ENCODE data around the gene RABEPK.
"Not testable (repeated sequence)": the region's sequence is repeated elsewhere in the genome, so short reads cannot be mapped to it uniquely, and the experiment has no call there.

Gene RABEPK

DNA sequence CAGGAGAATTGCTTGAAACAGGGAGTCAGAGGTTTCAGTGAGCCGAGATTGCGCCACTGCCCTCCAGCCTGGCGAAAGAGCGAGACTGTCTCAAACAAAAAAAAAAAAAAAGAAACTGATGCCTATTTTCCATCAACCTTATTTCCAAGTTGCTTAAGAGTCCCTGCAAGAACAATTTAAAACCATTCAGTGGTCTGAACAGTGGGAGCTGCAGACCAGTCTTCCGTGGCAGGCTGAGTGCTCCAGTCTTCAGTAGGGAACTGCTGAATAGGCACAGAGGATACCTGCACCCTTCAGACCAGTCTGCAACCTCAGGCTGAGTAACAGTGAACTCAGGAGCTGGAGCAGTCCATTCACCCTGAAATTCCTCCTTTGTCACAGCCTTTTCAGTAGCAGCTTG, 5.9 kb upstream of the RABEPK start:
- not testable (repeated sequence) for DNase-seq (ENCODE audit: low read depth, low spot score)

DNA sequence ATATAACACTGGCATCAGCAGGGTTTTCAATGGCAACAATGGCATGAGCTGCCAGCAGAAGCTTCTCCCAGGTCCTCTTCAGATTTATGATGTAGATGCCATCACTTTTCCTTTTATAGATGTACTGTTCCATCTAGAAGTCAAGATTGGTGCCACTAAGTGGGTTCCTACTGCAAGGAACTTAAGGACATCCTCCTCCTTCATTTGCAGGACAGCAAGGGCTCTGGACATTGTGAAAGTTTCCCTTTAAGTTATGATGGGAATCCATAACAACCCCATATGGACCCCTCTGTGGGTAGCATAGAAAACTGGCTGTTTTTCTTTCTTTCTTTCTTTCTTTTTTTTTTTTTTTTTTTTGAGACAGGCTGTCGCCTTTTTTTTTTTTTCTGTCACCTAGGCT, 4.8 kb upstream of the RABEPK start:
- not testable (repeated sequence) for DNase-seq (ENCODE audit: low read depth, low spot score)

GRCh38 chr9:125202846-125203618, 2.7 kb downstream of the RABEPK start:
- no peak for DNase-seq (ENCODE audit: low read depth, low spot score)

- no peak for DNase-seq (ENCODE audit: low read depth, low spot score)
Measured at GRCh38 chr9:125204477-125204876, 4.1 kb downstream of the RABEPK start.

DNA sequence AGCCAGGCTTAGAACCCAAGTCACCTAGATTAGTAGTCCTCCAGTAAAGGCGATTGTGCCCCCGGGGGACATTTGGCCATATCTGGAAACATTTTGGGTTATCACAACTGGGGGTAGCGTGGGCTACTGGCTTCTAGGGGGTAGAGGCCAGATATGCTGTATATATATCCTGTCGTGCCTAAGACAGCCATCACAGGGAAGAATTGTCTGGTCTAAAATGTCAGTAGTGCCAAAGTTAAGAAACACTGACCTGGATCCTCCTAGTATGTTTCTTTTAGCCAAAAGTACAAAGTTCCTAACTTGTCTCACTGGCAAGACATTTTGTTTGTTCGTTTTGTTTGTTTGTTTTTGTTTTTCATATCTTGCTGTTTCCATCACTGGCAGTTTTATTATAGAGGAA, 13.8 kb downstream of the RABEPK start:
- DNase-seq (ENCODE audit: low read depth, low spot score): no peak

- DNase-seq (ENCODE audit: low read depth, low spot score): no peak
Measured at GRCh38 chr9:125218621-125219020, 18.3 kb downstream of the RABEPK start.

GRCh38 chr9:125224858-125225257, 24.5 kb downstream of the RABEPK start:
- not testable (repeated sequence) for DNase-seq (ENCODE audit: low read depth, low spot score)

DNA sequence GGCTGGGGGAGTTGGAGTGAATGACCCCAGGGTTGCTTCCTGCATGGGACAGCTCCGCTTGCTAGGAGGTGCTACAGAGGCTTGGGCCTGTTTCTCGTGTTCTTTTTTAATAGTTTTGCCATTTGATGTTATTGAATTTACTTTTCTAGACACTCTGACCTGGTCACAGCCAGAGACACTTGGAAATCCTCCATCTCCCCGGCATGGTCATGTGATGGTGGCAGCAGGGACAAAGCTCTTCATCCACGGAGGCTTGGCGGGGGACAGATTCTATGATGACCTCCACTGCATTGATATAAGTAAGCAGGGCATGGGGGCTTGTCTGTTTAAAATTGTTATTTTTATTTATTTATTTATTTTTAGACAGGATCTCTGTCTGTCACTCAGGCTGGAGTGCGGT, 27.4 kb downstream of the RABEPK start:
- DNase-seq (ENCODE audit: low read depth, low spot score): no peak

GRCh38 chr9:125233678-125234077, 33.3 kb downstream of the RABEPK start:
- DNase-seq (ENCODE audit: low read depth, low spot score): peak; percentile 94

GRCh38 chr9:125234099-125234498, 33.8 kb downstream of the RABEPK start:
- peak; percentile 29 for DNase-seq (ENCODE audit: low read depth, low spot score)

- no peak for DNase-seq (ENCODE audit: low read depth, low spot score)
Measured at GRCh38 chr9:125235804-125236519, 35.6 kb downstream of the RABEPK start.

- DNase-seq (ENCODE audit: low read depth, low spot score): not testable (repeated sequence)
Measured at GRCh38 chr9:125236520-125237159, 36.3 kb downstream of the RABEPK start.

DNA sequence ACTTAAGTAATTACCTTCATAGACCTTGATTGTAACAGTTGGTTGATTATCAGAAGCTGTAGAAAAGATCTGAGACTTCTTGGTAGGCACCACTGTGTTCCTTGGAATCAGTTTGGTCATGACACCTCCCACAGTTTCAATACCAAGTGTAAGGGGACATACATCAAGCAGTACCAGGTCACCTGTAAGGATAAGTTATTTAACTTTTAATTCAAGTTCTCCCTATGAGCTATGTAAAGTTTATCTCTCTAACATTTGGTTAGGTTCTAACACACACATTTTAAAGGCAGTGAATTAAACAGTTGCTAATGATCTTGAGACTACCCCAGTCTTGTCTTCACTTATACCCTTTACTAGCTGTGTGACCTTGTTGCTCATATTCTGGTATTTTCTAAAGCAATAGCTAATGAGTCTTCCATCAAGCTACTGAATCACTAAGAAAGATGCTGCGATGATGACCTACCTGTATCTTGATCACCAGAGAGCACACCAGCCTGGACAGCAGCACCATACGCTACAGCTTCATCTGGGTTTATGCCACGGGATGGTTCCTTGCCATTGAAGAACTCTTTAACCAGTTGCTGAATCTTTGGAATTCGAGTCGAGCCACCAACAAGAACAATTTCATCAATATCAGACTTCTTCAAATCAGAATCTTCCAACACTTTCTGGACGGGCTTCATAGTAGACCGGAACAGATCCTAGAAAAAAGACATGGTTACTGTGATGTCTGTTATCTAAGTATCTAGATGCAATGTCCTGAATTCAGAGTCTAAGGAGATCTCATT, 38.0 kb downstream of the RABEPK start:
- no peak for DNase-seq (ENCODE audit: low read depth, low spot score)

GRCh38 chr9:125238915-125239446, 38.6 kb downstream of the RABEPK start:
- no peak for DNase-seq (ENCODE audit: low read depth, low spot score)

DNA sequence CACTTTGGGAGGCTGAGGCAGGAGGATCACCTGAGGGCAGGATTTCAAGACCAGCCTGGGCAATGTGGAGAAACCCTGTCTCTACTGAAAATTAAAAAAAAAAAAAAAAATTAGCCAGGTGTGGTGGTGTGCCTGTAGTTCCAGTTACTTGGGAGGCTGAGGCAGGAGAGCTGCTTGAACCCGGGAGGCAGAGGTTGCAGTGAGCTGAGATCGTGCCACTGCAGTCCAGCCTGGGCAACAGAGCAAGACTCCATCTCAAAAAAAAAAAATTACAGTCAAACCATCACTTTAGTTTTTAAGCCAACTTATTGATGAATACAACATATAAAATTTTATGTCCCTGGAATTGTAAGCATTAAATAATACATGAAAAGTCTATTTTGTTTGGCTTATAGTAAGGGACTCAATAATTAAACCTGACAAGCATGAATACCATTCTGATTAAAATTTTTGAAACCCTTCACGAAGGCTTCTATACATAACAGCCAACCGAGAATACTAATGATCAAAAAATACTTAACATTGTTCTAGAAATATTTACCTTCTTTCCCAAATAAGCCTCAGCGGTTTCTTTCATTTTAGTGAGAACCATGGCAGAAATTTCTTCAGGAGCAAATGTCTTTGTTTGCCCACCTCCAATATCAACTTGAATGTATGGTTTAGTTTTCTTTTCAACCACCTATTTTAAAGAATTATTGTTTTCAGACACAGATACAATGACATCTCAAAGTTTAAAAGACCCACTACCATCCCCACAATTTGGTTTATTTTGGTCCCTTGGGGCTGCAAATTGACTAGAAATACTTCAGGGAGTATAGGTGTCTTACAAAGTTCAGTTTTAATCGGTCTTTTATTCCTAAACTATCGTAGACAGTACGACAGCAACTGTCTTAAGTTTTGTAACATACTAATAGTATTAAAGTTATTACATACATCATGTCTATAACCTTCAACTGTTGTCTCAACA, 39.6 kb downstream of the RABEPK start:
- no peak for DNase-seq (ENCODE audit: low read depth, low spot score)

GRCh38 chr9:125240649-125240999, 40.3 kb downstream of the RABEPK start:
- DNase-seq (ENCODE audit: low read depth, low spot score): no peak

GRCh38 chr9:125241000-125241862, 40.9 kb downstream of the RABEPK start, which contains the start of gene HSPA5:
HSPA5 (minus strand) TSS chr9:125241343; CDS start chr9:125241126, 217 bp downstream.
- DNase-seq (ENCODE audit: low read depth, low spot score): peak; percentile 100

GRCh38 chr9:125241863-125242739, 41.8 kb downstream of the RABEPK start:
- no peak for DNase-seq (ENCODE audit: low read depth, low spot score)

Data from astrocyte of the hippocampus (primary cell).